GM12865 (cell line): ENCODE data around the gene ELOVL6.

Source experiments
- DNase-seq: peaks from one replicate; pipeline ENCODE4 v3.0.0; 2010; ENCODE audit warnings: low read depth
- H3K4me3 ChIP-seq: 2 replicates; pipeline ENCODE4 v1.5.1; 2011; ENCODE audit warnings: mild to moderate bottlenecking, low read depth, low read length, control low read depth
- TF ChIP-seq, protein P1 (sequence below): IDR thresholded peaks from 2 replicates; pipeline ENCODE4 v1.5.1; 2011; ENCODE audit warnings: low read length, control low read depth, low read depth, inconsistent platforms; ENCODE audit not compliant: insufficient read depth; ENCODE audit errors: missing control alignments

Gene ELOVL6

DNA sequence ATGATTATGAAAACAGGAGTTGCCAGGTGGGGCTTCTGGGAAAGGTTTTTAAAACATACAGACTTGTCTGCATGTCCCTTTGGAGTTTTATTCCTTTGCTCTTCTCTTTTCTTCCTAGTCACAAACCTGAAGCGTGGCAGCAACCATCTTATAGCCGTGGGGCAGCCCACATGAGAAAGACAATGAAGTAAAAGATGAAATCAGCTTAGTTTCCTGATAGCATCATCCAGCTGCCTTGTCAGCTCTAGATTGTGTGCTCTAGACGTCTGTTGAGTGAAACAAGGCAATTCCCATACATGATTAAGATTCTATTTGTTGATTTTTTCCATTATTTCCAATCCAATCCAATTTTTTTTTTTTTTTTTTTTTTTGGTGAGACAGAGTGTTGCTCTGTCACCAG, 68.9 kb downstream of the ELOVL6 start:
- H3K4me3 ChIP-seq = no peak overlapping the region
- TF ChIP-seq, protein P1, sequence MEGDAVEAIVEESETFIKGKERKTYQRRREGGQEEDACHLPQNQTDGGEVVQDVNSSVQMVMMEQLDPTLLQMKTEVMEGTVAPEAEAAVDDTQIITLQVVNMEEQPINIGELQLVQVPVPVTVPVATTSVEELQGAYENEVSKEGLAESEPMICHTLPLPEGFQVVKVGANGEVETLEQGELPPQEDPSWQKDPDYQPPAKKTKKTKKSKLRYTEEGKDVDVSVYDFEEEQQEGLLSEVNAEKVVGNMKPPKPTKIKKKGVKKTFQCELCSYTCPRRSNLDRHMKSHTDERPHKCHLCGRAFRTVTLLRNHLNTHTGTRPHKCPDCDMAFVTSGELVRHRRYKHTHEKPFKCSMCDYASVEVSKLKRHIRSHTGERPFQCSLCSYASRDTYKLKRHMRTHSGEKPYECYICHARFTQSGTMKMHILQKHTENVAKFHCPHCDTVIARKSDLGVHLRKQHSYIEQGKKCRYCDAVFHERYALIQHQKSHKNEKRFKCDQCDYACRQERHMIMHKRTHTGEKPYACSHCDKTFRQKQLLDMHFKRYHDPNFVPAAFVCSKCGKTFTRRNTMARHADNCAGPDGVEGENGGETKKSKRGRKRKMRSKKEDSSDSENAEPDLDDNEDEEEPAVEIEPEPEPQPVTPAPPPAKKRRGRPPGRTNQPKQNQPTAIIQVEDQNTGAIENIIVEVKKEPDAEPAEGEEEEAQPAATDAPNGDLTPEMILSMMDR = no peak
- no peak for DNase-seq

DNA sequence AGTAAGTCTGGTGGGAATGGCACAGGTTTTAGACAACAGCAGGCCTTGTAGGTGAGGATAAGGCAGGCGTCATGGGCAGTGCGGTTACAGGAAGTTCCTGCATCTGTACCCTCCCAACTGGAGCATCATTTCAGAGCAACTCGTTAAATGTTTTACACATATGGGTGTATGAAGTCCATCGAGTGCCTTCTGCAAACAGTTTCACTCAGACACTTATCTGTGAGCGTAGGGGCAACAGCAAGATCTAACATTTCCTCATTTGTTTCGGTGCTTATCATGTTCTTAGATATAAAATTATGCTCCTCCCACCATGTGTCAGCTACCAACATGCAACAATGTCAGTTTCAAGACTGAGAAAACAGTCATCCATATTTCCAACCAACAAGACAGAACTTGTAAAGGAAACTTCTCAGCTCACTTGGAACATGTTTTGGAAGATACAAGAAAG, 69.9 kb downstream of the ELOVL6 start:
- TF ChIP-seq, protein P1 = no peak
- no peak for DNase-seq
- no peak overlapping the region for H3K4me3 ChIP-seq

DNA sequence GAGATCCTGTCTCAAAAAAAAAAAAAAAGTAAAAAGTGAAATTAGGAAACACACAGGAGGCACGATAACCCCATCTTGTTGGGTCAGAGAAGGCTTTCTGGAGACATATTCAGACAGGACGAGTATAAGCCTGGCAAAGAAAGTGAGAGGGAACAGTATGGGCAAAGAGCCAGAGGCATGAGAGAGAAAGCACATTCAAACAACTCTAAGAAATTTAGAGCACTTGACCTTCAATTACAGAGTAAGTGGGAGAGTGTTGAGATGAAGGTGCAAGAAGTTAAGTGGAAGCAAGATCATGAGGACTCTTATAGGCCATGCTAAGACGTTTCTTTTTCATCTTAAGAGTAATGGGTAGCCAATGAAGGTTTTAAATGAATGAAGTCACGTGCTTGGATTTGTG, 70.4 kb downstream of the ELOVL6 start:
- H3K4me3 ChIP-seq = no peak overlapping the region
- TF ChIP-seq, protein P1 = no peak
- no peak for DNase-seq

DNA sequence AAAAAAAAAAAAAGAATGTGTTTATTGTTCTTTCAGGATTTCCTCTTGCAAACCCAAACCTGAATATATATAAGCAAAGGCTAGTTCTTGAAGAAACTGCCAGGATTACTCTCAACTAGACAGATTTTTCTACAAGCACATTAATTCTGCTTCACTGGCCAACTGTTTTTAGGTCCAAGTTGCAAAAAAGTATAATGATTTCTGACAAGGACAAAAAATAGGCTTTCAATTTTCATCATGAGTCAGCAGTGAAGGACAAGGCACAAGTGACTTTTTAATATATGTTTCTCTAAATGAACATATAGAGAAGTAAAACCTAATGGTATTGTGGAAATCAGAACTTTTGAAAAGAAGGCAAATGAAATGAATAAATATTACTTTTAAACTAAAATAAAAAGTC, 73.7 kb downstream of the ELOVL6 start:
- TF ChIP-seq, protein P1 = no peak
- peak; percentile 38 for DNase-seq
- H3K4me3 ChIP-seq = no peak overlapping the region

DNA sequence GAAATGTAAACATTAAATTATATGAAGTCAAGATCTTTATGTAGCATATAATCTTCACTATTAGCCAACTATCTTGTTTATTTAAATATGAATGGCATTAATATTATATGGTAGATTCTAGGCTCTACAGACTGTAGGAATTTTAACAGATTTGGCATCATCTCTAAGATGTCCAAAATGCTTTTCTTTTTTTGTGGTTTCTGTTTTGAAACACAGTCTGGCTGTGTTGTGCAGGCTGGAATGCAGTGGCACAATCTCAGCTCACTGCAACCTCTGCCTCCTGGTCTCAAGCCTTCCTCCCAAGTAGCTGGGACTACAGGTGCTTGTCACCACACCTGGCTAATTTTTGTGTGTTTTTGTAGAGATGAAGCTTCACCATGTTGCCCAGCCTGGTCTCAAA, 76.2 kb downstream of the ELOVL6 start:
- TF ChIP-seq, protein P1 = no peak
- no peak overlapping the region for H3K4me3 ChIP-seq
- DNase-seq = no peak

DNA sequence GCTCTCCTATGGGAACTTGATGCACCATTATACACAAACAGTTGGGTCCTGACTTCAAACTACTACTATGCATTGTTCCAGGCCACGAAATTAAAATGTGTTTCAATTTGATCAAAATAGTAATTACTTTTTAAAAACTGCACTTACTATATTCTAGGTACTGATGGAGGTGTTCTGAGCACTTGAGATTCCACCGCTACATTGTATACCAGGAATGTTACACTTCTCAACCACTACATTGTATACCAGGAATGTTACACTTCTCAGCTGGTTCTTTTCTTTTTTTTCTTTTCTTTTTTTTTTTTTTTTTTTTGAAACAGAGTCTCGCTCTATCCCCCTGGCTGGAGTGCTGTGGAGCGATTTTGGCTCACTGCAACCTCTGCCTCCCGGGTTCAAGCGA, 77.9 kb downstream of the ELOVL6 start:
- TF ChIP-seq, protein P1 = no peak
- H3K4me3 ChIP-seq = no peak overlapping the region
- no peak for DNase-seq

DNA sequence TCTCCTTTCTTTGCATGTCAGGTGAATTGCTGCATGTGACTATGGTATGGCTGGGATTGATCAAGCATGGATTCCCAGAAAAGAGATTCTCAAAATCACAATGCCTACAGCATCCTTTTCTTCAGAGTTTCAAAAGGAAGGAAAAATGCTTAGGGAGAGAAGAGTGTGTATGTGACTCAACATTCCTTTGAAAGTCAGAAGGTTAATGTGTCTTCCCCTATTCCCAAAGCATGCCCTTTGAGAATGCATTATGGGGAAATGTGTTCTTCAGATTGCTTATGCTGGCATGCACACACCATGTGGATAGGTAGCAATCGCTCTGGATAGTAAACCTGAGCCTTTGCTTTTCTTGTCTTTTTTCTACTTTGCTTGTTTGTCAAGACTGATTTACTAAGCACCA, 78.5 kb downstream of the ELOVL6 start:
- no peak for DNase-seq
- no peak overlapping the region for H3K4me3 ChIP-seq
- TF ChIP-seq, protein P1 = no peak
